ENCODE data around the gene FIZ1.

- no peak for TF ChIP-seq ZFHX2 (tag by site-specific recombination; conservative IDR thresholded peaks at IDR 0.05)
- no peak for TF ChIP-seq ZNF121 (tag by site-specific recombination; IDR thresholded peaks at IDR 0.05)
- no peak for TF ChIP-seq CTCF (tag by site-specific recombination; IDR thresholded peaks at IDR 0.05)
- no peak for TF ChIP-seq BCL11A (tag by site-specific recombination; IDR thresholded peaks at IDR 0.05; ENCODE audit: low read depth)
- TF ChIP-seq, protein P1, sequence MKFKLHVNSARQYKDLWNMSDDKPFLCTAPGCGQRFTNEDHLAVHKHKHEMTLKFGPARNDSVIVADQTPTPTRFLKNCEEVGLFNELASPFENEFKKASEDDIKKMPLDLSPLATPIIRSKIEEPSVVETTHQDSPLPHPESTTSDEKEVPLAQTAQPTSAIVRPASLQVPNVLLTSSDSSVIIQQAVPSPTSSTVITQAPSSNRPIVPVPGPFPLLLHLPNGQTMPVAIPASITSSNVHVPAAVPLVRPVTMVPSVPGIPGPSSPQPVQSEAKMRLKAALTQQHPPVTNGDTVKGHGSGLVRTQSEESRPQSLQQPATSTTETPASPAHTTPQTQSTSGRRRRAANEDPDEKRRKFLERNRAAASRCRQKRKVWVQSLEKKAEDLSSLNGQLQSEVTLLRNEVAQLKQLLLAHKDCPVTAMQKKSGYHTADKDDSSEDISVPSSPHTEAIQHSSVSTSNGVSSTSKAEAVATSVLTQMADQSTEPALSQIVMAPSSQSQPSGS (tag by site-specific recombination; IDR thresholded peaks at IDR 0.05; ENCODE audit: low read depth) = no peak
- TF ChIP-seq YY1 (tag by site-specific recombination; IDR thresholded peaks at IDR 0.05) = no peak
- TF ChIP-seq, protein P2, sequence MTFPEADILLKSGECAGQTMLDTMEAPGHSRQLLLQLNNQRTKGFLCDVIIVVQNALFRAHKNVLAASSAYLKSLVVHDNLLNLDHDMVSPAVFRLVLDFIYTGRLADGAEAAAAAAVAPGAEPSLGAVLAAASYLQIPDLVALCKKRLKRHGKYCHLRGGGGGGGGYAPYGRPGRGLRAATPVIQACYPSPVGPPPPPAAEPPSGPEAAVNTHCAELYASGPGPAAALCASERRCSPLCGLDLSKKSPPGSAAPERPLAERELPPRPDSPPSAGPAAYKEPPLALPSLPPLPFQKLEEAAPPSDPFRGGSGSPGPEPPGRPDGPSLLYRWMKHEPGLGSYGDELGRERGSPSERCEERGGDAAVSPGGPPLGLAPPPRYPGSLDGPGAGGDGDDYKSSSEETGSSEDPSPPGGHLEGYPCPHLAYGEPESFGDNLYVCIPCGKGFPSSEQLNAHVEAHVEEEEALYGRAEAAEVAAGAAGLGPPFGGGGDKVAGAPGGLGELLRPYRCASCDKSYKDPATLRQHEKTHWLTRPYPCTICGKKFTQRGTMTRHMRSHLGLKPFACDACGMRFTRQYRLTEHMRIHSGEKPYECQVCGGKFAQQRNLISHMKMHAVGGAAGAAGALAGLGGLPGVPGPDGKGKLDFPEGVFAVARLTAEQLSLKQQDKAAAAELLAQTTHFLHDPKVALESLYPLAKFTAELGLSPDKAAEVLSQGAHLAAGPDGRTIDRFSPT (tag by site-specific recombination; IDR thresholded peaks at IDR 0.05) = no peak
- TF ChIP-seq ZBTB1 (tag by site-specific recombination; IDR thresholded peaks at IDR 0.05) = no peak
- TF ChIP-seq ZNF629 (tag by site-specific recombination; IDR thresholded peaks at IDR 0.05) = no peak
- TF ChIP-seq ZNF645 (tag by site-specific recombination; IDR thresholded peaks at IDR 0.05) = no peak
- no peak for TF ChIP-seq ZFP3 (tag by site-specific recombination; IDR thresholded peaks at IDR 0.05; ENCODE audit: low read depth)
- TF ChIP-seq KLF10 (tag by site-specific recombination; IDR thresholded peaks at IDR 0.05) = no peak
- no peak for TF ChIP-seq ZNF777 (tag by site-specific recombination; IDR thresholded peaks at IDR 0.05; ENCODE audit: borderline replicate concordance)
- TF ChIP-seq ZNF76 (tag by site-specific recombination; IDR thresholded peaks at IDR 0.05; ENCODE audit: borderline replicate concordance, low read depth) = no peak
Measured at GRCh38 chr19:55645512-55645881, 46.2 kb upstream of the FIZ1 start.

All from HEK293 (cell line).